HT1080 (cell line): ENCODE measurements around the gene MRI1. TPM values are rescaled to one million over a fixed set of nuclear protein-coding genes. Genes with fewer than 3 reads are reported as not detected.
"Not testable (repeated sequence)": the region's sequence is repeated elsewhere in the genome, so short reads cannot be mapped to it uniquely, and the experiment has no call there.

Source experiments
- DNase-seq: peaks from one replicate; pipeline ENCODE4 v3.0.0-alpha.2; 2015; ENCODE audit warnings: low read depth
- total RNA-seq: library from RNA; depleted of rRNA; stranded (reverse); fragments of >200 nt; shearing (Covaris generic); gene quantifications from 2 replicates; pipeline ENCODE4 v1.2.3, GENCODE V29; 2014

Gene MRI1
- total RNA-seq, 1 experiment from 2014 or later, result 60.0 TPM

DNA sequence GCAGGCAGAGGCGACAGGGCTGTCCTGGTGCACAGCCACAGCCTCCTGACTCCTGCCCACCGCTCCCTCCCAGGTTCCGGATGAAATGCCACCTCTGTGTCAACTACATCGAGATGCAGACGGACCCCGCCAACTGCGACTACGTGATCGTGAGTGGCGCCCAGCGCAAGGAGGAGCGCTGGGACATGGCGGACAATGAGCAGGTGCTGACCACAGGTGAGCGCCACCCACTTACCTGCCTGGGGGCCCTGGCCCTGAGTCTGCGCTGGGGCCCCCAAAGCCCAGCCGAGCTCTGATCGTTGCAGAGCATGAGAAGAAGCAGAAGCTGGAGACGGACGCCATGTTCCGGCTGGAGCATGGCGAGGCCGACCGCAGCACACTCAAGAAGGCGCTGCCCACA is 5.5 kb upstream of the MRI1 start:
- DNase-seq, result no peak

DNA sequence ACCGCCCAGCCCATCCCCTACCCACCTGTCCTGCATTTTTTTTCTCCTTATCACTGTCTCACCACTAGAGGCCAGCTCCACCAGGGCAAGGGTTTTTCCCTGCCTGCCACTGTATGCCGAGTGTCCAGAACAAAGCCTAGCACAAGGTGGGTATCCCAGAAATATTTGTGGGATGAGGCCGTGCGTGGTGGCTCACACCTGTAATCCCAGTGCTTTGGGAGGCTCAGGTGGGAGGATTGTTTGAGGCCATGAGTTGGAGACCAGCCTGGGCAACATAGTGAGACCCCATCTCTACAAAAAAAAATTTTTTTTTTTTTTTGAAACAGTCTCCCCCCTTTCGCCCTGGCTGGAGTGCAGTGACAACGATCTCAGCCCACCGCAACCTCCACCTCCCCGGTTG is 2.9 kb upstream of the MRI1 start:
- DNase-seq, result no peak

DNA sequence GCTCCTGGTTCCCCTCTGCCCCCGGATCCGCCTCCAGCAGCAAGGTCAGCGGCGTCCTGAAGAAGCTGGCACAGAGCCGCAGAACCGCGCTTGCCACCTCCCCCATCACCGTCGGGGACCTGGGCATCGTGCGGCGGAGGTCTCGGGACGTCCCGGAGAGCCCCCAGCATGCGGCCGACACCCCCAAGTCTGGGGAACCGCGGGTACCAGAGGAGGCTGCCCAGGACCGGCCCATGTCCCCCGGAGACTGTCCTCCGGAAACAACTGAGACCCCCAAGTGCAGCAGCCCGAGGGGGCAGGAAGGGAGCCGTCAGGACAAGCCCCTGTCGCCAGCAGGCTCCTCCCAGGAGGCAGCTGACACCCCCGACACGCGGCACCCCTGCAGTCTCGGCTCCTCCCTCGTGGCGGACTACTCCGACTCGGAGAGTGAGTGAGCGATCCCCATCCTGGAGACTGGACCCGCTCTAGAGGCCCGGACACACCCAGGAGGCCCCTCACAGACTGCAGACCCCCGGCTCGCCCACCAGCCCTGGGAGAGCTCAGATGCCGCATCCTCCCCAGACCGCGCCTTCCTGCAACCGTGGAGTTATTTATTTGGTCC is 1.6 kb upstream of the MRI1 start:
- no peak for DNase-seq

DNA sequence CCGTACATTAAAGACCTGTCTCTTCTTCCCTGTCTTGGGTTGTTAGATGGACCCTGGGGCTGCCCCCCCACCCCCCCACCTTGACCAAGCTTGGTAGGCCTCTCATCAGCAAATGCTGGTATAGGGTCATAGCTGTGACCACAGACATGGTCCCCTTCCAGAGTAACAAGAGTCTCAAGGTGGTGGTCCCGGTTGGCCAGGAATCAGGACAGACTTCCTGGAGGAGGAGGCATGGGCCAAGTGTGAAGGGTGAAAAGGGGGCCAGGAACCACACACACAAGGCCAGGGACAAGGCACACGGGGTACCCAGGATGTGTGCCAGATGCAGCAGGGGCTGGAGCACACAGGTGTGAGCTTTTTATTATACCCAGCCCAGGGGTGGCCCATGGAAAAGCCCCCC is 1.1 kb upstream of the MRI1 start:
- DNase-seq, result no peak

DNA sequence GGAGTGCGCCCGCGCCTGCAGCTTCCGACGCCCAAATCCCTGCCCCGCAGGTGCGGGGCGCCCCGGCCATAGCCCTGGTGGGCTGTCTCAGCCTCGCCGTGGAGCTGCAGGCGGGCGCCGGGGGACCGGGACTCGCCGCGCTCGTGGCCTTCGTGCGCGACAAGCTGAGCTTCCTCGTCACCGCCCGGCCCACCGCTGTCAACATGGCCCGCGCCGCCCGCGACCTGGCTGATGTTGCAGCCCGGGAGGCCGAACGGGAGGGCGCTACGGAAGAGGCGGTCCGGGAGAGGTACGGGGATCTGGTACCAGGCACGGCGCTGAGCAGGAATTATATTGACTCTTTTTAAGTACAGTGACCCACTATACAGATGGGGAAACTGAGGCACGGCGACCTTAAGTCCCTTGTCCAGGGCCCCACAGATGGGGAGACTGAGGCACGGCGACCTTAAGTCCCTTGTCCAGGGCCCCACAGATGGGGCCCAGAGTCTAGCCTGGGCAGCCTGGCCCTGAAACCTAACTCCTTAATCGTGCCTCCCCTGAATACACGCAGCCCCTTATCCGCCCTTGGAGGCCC is 586 bp downstream of the MRI1 start:
- DNase-seq, result no peak

DNA sequence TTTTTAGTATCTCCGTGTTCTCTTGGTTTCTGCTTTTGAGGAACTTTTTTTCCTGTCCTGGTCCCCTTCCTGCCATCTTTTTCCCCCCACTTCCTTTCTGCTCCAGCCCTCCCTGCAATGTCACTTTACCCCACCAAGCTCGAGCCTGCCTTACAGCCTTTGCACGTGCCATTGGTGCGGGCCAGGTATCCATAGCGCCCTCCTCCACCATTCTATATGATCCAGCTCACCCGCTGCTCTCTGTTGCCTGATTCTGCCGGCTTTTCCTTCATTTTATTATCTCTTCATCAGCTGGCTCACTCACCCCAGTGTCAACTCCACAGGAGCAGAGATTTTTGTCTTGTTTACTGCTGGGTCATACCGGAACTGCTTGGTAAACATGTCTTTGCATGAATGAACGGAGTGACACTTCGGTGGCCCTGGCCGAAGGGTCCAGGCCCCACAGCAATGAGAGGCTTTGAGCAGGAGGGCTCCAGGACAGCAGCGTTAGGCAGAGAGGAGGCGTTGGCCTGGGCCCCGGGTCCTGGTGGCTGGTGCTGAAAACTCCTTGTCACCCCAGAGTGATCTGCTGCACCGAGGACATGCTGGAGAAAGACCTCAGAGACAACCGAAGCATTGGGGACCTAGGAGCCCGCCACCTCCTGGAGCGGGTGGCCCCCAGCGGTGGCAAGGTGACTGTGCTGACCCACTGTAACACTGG is 1.2 kb downstream of the MRI1 start:
- no peak for DNase-seq

DNA sequence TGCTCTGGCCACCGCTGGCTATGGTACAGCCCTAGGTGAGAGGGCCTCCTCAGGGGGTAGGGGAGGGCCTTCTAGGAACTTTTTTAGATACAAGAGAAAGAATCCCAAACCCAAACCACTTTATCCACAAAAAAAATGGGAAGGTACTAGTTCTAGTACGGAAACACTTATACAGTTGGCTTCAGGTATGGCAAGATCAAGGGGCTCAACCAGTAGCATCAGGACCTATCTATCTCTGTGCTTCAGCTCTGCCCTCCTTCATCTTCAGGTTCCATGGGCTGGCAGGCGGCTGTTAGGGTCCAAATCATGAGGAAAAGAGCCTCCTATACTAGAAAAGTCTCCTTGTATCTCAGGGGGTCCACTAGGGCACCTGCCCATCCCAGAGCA is 1.8 kb downstream of the MRI1 start:
- no peak for DNase-seq

DNA sequence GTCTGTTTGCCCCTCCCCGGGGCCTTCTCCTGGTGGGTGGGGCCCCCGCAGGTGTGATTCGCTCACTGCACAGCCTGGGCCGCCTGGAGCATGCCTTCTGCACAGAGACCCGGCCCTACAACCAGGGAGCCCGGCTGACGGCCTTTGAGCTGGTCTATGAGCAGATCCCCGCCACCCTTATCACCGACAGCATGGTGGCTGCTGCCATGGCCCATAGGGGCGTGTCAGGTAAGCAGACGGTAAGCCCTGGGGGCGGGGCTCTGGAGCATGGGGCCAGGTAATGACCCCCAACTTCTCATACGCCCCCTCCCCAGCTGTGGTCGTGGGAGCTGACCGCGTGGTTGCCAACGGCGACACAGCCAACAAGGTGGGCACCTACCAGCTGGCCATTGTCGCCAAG is 4.2 kb downstream of the MRI1 start:
- no peak for DNase-seq

DNA sequence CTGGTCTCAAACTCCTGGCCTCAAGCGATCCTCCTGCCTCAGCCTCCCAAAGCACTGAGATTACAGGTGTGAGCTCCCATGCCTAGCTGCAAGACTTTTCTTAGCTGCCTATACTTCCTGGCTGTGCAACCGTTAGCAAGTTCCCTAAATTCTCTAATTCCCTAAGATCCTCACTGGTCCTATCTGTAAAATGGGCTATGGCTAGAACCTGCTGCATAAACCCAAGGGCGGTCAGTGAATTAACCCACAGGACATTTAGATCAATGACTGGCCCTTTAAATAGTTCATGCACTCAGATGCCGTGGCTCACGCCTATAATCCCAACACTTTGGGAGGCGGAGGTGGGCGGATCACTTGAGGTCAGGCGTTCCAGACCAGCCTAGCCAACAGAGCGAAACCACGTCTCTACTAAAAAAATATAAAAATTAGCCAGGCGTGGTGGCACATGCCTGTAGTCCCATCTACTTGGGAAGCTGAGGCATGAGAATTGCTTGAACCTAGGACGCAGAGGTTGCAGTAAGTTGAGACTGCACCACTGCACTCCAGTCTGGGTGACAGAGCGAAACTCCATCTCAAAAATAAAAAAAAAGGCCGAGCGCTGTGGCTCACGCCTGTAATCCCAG is 5.8 kb downstream of the MRI1 start:
- DNase-seq, result no peak

DNA sequence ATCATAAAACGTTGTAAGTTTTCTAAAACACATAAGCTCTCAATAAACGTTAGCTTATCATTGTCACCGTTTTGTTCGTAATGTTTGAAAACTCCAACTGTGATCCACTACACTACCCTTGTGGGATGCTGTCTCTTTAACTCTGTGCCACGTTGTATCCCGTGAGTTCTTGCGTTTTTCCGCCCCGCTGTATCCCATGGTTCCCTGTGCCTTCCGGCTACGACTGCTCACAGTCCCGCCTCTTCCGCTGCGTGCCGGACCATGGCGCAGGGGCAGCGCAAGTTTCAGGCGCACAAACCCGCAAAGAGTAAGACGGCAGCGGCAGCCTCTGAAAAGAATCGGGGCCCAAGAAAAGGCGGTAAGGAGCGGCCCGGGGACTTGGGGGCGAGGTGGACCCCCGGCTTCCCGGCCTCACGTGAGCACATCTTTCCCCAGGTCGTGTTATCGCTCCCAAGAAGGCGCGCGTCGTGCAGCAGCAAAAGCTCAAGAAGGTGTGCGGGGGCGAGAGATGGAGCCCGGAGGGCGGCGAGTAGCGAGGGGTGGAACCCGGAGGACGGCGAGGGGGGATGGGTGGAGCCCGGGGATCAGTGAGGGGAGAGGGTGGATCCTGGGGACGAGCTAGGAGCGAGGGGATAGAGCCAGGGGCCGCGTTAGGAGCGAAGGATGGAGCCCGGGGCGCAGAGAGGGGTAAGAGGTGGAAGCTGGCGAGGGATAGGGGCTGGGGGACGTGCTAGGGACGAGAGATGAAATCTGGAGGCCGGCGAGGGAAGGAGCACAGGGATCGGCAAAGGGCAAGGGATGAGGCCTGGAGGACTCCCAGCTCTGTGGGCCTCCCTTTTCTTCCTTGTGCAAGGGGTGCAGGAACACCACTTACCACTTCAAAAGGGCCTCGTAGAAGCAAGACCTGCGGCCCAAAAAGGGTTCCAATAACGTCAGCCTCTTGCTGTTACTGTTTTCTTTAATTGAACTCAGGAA is 10.2 kb downstream of the MRI1 start, which contains the start of gene C19orf53:
C19orf53 (plus strand) TSS at position 240 of the 975 bp plus-strand sequence; CDS start at position 262, 22 bp downstream.
- peak; percentile 84 for DNase-seq

DNA sequence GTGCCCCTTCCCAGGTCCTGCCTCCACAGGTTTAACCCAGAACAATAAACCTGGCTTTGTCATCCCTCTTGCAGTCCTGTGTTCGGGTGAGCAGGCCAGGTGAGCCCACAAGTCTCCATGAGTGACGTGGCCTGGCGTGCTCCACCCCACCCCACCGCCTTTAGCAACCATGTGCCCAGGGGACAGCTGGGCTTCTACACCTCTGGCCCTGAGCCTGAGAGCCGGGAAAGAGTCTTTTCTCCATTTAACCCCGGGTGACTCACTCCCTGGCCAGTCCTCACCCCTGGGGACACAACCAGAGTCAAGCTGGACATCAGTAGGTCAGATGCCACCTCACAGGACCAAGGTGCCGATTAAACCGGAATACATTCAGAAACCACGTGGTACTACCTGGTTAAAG is 14.1 kb downstream of the MRI1 start:
- no peak for DNase-seq

DNA sequence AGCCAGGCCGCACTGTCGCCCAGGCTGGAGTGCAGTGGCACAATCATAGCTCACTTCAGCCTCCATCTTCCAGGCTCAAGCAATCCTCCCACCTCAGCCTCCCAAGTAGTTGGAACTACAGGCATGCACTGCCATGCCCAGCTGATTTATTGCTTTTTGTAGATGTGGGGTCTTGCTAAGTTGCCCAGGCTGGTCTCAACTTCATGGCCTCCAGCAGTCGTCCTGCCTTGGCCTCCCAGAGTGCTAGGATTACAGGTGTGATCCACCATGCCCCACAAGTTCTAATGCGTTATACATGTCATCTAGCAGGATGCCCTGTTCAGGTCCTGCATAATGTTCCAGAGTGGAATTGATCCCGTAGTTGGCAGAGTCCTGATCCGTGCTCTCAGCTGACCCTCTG is 14.5 kb downstream of the MRI1 start:
- DNase-seq, result no peak

DNA sequence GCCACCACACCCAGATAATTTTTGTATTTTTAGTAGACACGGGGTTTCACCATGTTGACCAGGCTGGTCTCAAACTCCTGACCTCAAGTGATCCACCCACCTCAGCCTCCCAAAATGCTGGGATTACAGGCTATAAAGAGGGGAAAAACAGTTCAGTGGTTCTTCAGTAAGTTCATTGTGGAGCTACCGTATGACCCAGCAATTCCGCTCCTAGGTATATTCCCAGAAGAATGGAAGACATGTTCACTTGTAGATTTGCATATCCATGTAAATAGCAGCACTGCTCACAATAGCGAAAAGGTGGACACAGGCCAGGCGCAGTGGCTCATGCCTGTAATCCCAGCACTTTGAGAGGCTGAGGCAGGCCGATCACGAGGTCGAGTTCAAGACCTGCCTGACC is 15.5 kb downstream of the MRI1 start:
- not testable (repeated sequence) for DNase-seq

DNA sequence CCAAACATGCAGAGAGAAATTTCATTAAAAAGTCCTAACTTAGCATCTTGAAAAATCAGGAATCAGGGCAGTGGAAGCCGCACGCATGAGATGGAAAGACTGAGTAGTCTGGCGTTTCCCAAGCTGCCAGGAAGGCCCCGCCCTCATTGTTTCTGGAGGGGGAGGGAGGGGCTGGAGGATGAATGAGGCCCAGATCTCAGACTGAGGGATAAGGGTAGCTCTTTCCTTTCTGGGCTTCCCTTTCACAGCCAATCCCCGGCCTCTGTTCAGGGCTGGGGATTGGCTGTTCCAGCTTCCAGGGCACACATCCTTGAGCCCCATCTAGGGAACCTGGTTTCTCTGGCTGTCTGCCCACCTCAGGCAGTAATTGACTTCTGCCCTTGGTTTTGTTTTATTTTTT is 17.2 kb downstream of the MRI1 start:
- peak; percentile 66 for DNase-seq

DNA sequence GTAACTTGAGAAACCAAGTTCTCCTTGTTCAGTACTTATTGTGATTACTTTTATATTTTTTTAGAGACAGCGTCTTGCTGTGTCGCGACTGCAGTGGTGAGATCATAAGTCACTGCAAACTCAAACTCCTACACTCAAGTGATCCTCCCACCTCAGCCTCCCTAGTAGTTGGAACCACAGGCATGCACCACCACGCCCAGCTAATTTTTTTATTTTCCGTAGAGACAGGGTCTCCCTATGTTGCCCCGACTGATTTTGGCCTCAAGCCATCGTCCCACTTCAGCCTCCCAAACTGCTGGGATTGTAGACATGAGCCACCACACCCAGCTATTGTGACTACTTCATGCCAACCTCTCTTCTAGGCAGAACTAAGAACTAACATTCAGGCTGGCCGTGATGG is 18.2 kb downstream of the MRI1 start:
- DNase-seq, result no peak

DNA sequence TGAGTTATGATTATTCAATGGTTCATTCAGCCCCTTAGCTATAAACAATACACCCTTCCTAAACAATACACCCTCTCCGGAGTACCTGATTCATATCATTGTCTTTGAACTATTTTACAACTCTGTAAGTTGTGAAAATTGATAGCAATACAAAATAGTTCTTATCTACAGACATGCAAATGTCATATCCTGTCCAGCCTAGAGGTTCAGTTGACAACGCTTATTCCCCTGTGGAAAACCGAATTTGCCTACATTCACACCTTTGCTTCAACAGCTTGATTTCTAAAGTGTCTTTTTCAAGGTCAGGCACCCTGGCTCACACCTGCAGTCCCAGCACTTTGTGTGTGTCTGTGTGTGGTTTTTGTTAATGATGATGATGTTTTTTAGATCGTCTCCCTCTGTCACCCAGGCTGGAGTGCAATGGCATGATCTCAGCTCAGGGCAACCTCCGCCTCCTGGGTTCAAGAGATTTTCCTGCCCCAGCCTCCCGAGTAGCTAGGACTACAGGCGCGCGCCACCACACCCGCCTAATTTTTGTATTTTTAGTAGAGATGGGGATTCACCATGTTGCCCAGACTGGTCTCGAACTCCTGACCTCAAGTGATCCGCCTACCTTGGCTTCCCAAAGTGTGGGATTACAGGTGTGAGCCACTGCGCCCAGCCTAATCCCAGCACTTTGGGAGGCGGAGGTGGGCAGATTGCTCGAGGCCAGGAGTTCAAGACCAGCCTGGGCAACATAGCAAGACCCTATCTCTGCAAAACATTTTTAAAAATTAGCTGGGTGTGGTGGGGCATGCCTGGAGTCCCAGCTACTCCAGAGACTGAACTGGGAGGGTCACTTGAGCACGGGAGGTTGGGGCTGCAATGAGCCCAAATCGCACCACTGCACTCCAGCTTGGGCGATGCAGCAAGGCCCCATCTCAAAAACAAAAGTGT is 19.5 kb downstream of the MRI1 start:
- no peak for DNase-seq

DNA sequence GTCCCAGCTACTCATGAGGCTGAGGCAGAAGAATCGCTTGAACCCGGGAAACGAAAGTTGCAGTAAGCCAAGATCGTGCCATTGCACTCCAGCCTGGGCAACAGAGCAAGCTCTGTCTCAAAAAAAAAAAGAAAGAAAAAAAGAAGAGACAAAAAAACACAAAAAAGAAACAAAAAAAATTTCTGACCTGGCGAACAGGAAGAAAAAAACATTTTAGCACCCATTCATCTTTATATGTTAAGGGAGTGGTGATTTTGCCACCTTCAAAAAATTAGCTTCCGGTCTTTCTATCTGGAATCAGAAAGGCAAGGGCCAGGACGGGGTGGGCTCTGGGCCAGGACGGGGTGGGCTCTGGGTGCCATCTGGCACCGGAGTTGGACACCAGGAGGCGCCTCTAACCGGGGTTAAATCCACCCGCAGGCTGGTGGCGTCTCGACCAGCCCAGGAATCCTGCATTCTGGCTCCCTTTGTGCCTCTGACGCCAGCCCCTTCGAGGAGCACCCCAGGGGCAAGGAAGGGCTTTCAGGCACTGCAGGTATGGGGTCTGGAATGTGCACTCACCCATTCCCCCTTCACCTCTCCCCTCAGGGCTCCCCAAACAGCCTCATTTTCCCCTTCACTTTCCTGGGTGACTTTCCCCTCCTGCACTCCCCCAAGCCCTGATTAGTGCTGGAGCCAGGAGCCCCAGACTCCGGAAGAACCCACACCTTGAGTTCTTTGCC is 20.6 kb downstream of the MRI1 start:
- peak; percentile 61 for DNase-seq

DNA sequence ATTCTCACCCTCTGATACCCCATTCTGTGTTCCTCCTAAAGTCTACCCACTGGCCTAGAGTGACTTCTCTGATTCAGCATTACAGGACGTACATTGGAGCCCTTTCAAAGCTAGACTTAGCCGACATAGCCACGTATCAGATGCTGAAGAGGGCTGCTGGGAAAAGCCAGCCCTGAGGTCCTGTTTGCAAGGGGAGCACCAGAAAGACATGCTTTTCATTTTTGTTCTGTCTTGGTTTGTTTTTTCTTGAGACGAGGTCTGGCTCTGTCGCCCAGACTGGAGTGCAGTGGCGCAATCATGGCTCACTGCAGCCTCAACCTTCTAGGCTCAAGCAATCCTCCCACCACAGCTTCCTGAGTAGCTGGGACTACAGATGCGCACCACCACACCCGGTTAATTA is 24.7 kb downstream of the MRI1 start:
- no peak for DNase-seq

DNA sequence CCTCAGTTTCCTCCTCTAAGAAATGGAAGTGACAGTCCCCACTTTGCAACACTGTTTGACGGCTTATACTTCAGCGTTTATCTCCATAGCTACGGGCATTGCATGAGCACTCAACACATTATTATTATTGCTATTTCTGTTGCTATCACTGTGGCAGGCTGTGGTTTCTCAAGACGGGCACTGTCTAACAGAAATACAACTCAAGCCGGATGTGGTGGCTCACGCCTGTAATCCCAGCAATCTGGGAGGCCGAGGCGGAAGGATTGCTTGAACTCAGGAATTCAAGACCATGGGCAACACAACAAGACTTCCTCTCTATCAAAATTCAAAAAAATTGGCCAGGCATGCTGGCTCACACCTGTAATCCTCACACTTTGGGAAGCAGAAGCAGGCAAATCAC is 26.0 kb downstream of the MRI1 start:
- DNase-seq, result peak; percentile 70

DNA sequence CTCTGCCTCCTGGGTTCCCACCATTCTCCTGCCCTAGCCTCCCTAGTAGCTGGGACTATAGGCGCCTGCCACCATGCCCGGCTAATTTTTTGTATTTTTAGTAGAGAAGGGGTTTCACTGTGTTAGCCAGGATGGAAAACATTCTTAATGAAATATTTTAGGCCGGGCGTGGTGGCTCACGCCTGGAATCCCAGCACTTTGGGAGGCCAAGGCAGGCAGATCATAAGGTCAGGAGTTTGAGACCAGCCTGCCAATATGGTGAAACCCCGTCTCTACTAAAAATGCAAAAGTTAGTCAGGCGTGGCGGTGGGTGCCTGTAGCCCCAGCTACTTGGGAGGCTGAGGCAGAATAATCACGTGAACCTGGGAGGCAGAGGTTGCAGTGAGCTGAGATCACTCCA is 29.0 kb downstream of the MRI1 start:
- not testable (repeated sequence) for DNase-seq
